HepG2 (cell line): ENCODE measurements around the gene ACOT8. TPM values are rescaled to one million over a fixed set of nuclear protein-coding genes. Genes with fewer than 3 reads are reported as not detected.

ENCODE experiments used
- CEBPB ChIP-seq: IDR thresholded peaks from 2 replicates; pipeline ENCODE4 v1.6.1; 2011; ENCODE audit warnings: low read depth, low read length, improper control_type of control experiment, borderline replicate concordance
- CREB1 ChIP-seq, 2 experiments: fragments of 450-650 bp in 1 of 2; IDR thresholded peaks; 2 replicates each; pipeline ENCODE4 v1.6.1; 2016 to 2017; ENCODE audit warnings: control low read depth in 1 of 2, mild to moderate bottlenecking in 1 of 2, missing compliant biosample characterization in 1 of 2, missing genetic modification characterization in 1 of 2
- GATAD1 ChIP-seq: IDR thresholded peaks from 2 replicates; pipeline ENCODE4 v1.6.1; 2016; ENCODE audit warnings: missing genetic modification reagents, missing compliant biosample characterization
- GATAD2A ChIP-seq: IDR thresholded peaks from 2 replicates; pipeline ENCODE4 v1.6.1; 2016
- HES4 ChIP-seq: sonication (generic); formaldehyde crosslinking; IDR thresholded peaks from 2 replicates; pipeline ENCODE4 v1.9.0; 2021; ENCODE audit warnings: mild to moderate bottlenecking, missing genetic modification reagents, borderline replicate concordance
- NCOR1 ChIP-seq: fragments of 200-600 bp; sonication (generic); IDR thresholded peaks from 2 replicates; pipeline ENCODE4 v1.7.0; 2017; ENCODE audit warnings: antibody characterized with exemption, low read length, borderline replicate concordance
- RCOR2 ChIP-seq: IDR thresholded peaks from 2 replicates; pipeline ENCODE4 v1.6.1; 2016; ENCODE audit warnings: missing biosample characterization, missing genetic modification reagents
- RFX1 ChIP-seq: fragments of 450-650 bp; IDR thresholded peaks from 2 replicates; pipeline ENCODE4 v1.6.1; 2017
- SP5 ChIP-seq: IDR thresholded peaks from 2 replicates; pipeline ENCODE4 v1.6.1; 2016; ENCODE audit warnings: low read depth, borderline replicate concordance
- STAG1 ChIP-seq: sonication (generic); formaldehyde crosslinking; IDR thresholded peaks from 2 replicates; pipeline ENCODE4 v1.4.0; 2020; ENCODE audit warnings: missing genetic modification reagents
- TEAD3 ChIP-seq: optimal IDR thresholded peaks from 2 replicates; pipeline ENCODE3; 2016; ENCODE audit warnings: borderline replicate concordance
- ZFP36L1 ChIP-seq: sonication (generic); formaldehyde crosslinking; IDR thresholded peaks from 2 replicates; pipeline ENCODE4 v1.8.0; 2022; ENCODE audit warnings: mild to moderate bottlenecking, missing genetic modification reagents, moderate library complexity
- ZNF383 ChIP-seq: sonication (generic); formaldehyde crosslinking; IDR thresholded peaks from 2 replicates; pipeline ENCODE4 v1.4.0; 2020; ENCODE audit warnings: missing genetic modification reagents, mild to moderate bottlenecking, borderline replicate concordance
- ZNF557 ChIP-seq: sonication (generic); formaldehyde crosslinking; IDR thresholded peaks from 2 replicates; pipeline ENCODE4 v1.4.0; 2020; ENCODE audit warnings: missing genetic modification reagents
- ZNF709 ChIP-seq: sonication (generic); formaldehyde crosslinking; IDR thresholded peaks from 2 replicates; pipeline ENCODE4 v1.5.0; 2020; ENCODE audit warnings: mild to moderate bottlenecking, missing genetic modification reagents
- ZNF766 ChIP-seq: sonication (generic); formaldehyde crosslinking; IDR thresholded peaks from 2 replicates; pipeline ENCODE4 v1.5.0; 2020; ENCODE audit warnings: missing genetic modification reagents, borderline replicate concordance
- polyA plus RNA-seq, 8 experiments: library from polyadenylated mRNA; depleted of rRNA in 3 of 8; stranded (reverse) in 7 of 8; unstranded in 1 of 8; fragments of >200 nt; fragmentation: Illumina TruSeq in 4 of 8; extraction: Trizol in 4 of 8; gene quantifications; 2 replicates each; pipeline versions ENCODE4 v1.2.1 to v1.2.3, GENCODE V29; 2011 to 2016; ENCODE audit warnings: low read depth in 4 of 8, missing spikeins in 1 of 8, mixed read lengths in 1 of 8; ENCODE audit not compliant: insufficient read depth in 1 of 8
- total RNA-seq, 5 experiments: library from RNA; depleted of rRNA; stranded (reverse); fragments of >200 nt; fragmentation: Illumina TruSeq; extraction: Trizol; gene quantifications; 2 replicates each; pipeline ENCODE4 v1.2.3, GENCODE V29; 2016; ENCODE audit warnings: low read depth in 1 of 5
- TF ChIP-seq, protein P1 (sequence below): sonication (generic); formaldehyde crosslinking; IDR thresholded peaks from 2 replicates; pipeline ENCODE4 v1.4.0; 2020; ENCODE audit warnings: missing genetic modification reagents
- TF ChIP-seq, protein P2 (sequence below): sonication (generic); formaldehyde crosslinking; IDR thresholded peaks from 2 replicates; pipeline ENCODE4 v1.4.0; 2020; ENCODE audit warnings: missing genetic modification reagents
- TF ChIP-seq, protein P3 (sequence below): sonication (generic); formaldehyde crosslinking; IDR thresholded peaks from 2 replicates; pipeline ENCODE4 v1.4.0; 2020; ENCODE audit warnings: missing genetic modification reagents, borderline replicate concordance

The ACOT8 gene
- total and polyA plus RNA-seq, 2 of the 13 experiments (the other 11 are each of a cell fraction or from before 2014, with no cell fraction given) = 31.4 to 45.5 TPM

DNA sequence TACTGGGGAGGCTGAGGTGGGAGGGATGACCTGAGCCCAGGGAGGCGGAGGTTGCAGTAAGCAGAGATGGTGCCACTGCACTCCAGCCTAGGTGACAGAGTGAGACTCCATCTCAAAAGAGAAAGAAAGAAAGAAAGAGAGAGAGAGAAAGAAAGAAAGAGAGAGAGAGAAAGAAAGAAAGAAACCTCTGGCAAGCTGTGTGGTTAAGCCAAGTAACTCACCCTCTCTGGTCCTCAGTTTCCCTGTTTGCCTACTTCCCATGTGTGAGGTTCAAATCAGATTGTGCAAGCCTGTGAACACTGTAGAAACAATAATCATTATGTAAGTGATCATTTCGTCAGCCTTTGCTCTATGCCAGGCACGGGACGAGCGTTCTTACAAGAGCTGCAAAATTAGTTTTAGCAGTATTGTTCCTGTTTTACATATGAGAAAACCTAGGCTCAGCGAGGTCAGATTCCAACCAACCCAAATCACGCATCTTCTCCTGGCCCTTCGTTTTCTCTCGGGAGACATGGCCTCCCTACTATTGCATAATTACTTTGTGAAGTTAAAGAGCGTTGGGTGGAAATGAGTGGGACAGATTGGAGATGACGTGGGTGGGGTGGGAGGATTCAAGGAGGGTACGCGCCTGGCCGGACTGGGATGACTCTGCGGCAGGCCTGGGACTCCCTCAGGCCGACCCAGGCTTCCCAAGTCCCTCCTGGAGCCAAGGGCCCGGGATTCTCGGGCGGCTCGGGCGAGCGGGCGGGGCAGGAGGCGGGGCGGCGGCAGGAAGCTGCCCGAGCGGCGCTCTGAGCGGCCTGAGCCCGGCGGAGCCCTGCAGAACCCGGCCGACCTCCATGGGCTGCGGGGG lies 23.9 kb downstream of the ACOT8 start, which contains the start of gene SNX21 (continued):
- TF ChIP-seq, protein P1, sequence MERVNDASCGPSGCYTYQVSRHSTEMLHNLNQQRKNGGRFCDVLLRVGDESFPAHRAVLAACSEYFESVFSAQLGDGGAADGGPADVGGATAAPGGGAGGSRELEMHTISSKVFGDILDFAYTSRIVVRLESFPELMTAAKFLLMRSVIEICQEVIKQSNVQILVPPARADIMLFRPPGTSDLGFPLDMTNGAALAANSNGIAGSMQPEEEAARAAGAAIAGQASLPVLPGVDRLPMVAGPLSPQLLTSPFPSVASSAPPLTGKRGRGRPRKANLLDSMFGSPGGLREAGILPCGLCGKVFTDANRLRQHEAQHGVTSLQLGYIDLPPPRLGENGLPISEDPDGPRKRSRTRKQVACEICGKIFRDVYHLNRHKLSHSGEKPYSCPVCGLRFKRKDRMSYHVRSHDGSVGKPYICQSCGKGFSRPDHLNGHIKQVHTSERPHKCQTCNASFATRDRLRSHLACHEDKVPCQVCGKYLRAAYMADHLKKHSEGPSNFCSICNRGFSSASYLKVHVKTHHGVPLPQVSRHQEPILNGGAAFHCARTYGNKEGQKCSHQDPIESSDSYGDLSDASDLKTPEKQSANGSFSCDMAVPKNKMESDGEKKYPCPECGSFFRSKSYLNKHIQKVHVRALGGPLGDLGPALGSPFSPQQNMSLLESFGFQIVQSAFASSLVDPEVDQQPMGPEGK = 0 out of 2 replicates have a peak, but pooled peaks have one; percentile 6
- peak; percentile 62; the same call in 1 of the 2 replicates for TF ChIP-seq GATAD2A (CRISPR knock-in tag)
- TF ChIP-seq CEBPB = peak; percentile 93
- TF ChIP-seq, protein P2, sequence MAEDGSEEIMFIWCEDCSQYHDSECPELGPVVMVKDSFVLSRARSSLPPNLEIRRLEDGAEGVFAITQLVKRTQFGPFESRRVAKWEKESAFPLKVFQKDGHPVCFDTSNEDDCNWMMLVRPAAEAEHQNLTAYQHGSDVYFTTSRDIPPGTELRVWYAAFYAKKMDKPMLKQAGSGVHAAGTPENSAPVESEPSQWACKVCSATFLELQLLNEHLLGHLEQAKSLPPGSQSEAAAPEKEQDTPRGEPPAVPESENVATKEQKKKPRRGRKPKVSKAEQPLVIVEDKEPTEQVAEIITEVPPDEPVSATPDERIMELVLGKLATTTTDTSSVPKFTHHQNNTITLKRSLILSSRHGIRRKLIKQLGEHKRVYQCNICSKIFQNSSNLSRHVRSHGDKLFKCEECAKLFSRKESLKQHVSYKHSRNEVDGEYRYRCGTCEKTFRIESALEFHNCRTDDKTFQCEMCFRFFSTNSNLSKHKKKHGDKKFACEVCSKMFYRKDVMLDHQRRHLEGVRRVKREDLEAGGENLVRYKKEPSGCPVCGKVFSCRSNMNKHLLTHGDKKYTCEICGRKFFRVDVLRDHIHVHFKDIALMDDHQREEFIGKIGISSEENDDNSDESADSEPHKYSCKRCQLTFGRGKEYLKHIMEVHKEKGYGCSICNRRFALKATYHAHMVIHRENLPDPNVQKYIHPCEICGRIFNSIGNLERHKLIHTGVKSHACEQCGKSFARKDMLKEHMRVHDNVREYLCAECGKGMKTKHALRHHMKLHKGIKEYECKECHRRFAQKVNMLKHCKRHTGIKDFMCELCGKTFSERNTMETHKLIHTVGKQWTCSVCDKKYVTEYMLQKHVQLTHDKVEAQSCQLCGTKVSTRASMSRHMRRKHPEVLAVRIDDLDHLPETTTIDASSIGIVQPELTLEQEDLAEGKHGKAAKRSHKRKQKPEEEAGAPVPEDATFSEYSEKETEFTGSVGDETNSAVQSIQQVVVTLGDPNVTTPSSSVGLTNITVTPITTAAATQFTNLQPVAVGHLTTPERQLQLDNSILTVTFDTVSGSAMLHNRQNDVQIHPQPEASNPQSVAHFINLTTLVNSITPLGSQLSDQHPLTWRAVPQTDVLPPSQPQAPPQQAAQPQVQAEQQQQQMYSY (CRISPR knock-in tag) = peak; percentile 95
- TF ChIP-seq TEAD3 = peak; percentile 12
- peak; percentile 68; the same call in 1 of the 2 replicates for TF ChIP-seq ZFP36L1
- peak; percentile 16; the same call in 1 of the 2 replicates for TF ChIP-seq RCOR2 (CRISPR knock-in tag)
- peak; percentile 90 for TF ChIP-seq ZNF766
- TF ChIP-seq ZNF709 (CRISPR knock-in tag) = 0 out of 2 replicates have a peak, but pooled peaks have one; percentile 46
- TF ChIP-seq SP5 (CRISPR knock-in tag) = peak; percentile 94
- TF ChIP-seq ZNF557 (CRISPR knock-in tag) = 0 out of 2 replicates have a peak, but pooled peaks have one; percentile 61
- TF ChIP-seq, protein P3, sequence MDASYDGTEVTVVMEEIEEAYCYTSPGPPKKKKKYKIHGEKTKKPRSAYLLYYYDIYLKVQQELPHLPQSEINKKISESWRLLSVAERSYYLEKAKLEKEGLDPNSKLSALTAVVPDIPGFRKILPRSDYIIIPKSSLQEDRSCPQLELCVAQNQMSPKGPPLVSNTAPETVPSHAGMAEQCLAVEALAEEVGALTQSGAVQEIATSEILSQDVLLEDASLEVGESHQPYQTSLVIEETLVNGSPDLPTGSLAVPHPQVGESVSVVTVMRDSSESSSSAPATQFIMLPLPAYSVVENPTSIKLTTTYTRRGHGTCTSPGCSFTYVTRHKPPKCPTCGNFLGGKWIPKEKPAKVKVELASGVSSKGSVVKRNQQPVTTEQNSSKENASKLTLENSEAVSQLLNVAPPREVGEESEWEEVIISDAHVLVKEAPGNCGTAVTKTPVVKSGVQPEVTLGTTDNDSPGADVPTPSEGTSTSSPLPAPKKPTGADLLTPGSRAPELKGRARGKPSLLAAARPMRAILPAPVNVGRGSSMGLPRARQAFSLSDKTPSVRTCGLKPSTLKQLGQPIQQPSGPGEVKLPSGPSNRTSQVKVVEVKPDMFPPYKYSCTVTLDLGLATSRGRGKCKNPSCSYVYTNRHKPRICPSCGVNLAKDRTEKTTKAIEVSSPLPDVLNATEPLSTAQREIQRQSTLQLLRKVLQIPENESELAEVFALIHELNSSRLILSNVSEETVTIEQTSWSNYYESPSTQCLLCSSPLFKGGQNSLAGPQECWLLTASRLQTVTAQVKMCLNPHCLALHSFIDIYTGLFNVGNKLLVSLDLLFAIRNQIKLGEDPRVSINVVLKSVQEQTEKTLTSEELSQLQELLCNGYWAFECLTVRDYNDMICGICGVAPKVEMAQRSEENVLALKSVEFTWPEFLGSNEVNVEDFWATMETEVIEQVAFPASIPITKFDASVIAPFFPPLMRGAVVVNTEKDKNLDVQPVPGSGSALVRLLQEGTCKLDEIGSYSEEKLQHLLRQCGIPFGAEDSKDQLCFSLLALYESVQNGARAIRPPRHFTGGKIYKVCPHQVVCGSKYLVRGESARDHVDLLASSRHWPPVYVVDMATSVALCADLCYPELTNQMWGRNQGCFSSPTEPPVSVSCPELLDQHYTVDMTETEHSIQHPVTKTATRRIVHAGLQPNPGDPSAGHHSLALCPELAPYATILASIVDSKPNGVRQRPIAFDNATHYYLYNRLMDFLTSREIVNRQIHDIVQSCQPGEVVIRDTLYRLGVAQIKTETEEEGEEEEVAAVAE (CRISPR knock-in tag) = 0 out of 2 replicates have a peak, but pooled peaks have one; percentile 21
- TF ChIP-seq ZNF383 (CRISPR knock-in tag) = peak; percentile 35; the same call in 1 of the 2 replicates
- TF ChIP-seq HES4 (CRISPR knock-in tag) = peak; percentile 12; the same call in 1 of the 2 replicates
- no peak for TF ChIP-seq RFX1
- TF ChIP-seq CREB1 (IDR thresholded peaks at IDR 0.05) = peak; percentile 71
- no peak for TF ChIP-seq CREB1 (CRISPR knock-in tag; IDR thresholded peaks at IDR 0.05)
- peak; percentile 46; the same call in 1 of the 2 replicates for TF ChIP-seq NCOR1
- peak; percentile 71 for TF ChIP-seq GATAD1
- TF ChIP-seq STAG1 (CRISPR knock-in tag) = peak; percentile 10; the same call in 1 of the 2 replicates
